M059J (cell line): ENCODE results near the gene RAB36. TPM values are rescaled to one million over a fixed set of nuclear protein-coding genes. Genes with fewer than 3 reads are reported as not detected.

Experiments used
- DNase-seq: peaks from one replicate; pipeline ENCODE4 v3.0.0-alpha.2; 2012; ENCODE audit warnings: low read depth
- total RNA-seq: library from RNA; depleted of rRNA; stranded (reverse); fragments of >200 nt; shearing (Covaris generic); gene quantifications from 2 replicates; pipeline ENCODE4 v1.2.3, GENCODE V29; 2014; rRNA removed

RAB36 gene
- total RNA-seq, 1 experiment from 2014 or later = 3.4 TPM

- no peak for DNase-seq
Observed at GRCh38 chr22:23205339-23206049, 60.2 kb downstream of the RAB36 start.

GRCh38 chr22:23206915-23207314 lies 61.6 kb downstream of the RAB36 start:
- no peak for DNase-seq

- no peak for DNase-seq
Observed at GRCh38 chr22:23207729-23208393, 62.6 kb downstream of the RAB36 start.

- no peak for DNase-seq
Observed at GRCh38 chr22:23210428-23211170, 65.3 kb downstream of the RAB36 start.

GRCh38 chr22:23211622-23212021 lies 66.3 kb downstream of the RAB36 start:
- DNase-seq = no peak

GRCh38 chr22:23212061-23213021 lies 67.1 kb downstream of the RAB36 start:
- no peak for DNase-seq

- DNase-seq = no peak
Observed at GRCh38 chr22:23213022-23213555, 67.8 kb downstream of the RAB36 start.

- DNase-seq = no peak
Observed at GRCh38 chr22:23213581-23214334, 68.5 kb downstream of the RAB36 start.

Other genes with a start within 250 kb of the RAB36 start
- gene GNAZ, start 75.0 kb upstream of the RAB36 start, total RNA-seq = 0.47 and 0.94 TPM in 2 replicates
- gene RSPH14, start 3.5 kb upstream of the RAB36 start, total RNA-seq = not detected in 2 replicates
- gene BCR, start 35.0 kb downstream of the RAB36 start, total RNA-seq = 6.4 and 13.9 TPM in 2 replicates